ENCODE data around the gene PUS1.

The PUS1 gene

DNA sequence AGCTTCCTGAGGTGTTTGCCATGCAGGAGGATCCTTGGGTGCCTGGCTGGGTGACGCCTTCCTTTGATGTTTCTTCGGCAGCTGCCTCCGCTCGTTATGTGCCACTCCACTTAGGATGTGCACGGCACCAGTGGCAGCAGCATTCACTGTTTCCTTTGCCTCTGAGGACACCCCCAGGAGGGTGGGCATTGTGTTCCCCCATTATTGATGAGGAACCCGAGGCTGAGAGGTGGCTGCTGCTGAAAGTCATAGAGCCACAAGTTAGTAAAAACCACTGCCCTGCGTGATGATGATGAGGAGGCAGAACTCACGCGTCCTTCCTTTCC, 61.9 kb downstream of the PUS1 start (continued):
- TF ChIP-seq HIC1 (tag by site-specific recombination; IDR thresholded peaks at IDR 0.05) (no peak), SETDB1 (IDR thresholded peaks at IDR 0.05; ENCODE audit: insufficient read length, low read length) (no peak)
- TF ChIP-seq, protein P1, sequence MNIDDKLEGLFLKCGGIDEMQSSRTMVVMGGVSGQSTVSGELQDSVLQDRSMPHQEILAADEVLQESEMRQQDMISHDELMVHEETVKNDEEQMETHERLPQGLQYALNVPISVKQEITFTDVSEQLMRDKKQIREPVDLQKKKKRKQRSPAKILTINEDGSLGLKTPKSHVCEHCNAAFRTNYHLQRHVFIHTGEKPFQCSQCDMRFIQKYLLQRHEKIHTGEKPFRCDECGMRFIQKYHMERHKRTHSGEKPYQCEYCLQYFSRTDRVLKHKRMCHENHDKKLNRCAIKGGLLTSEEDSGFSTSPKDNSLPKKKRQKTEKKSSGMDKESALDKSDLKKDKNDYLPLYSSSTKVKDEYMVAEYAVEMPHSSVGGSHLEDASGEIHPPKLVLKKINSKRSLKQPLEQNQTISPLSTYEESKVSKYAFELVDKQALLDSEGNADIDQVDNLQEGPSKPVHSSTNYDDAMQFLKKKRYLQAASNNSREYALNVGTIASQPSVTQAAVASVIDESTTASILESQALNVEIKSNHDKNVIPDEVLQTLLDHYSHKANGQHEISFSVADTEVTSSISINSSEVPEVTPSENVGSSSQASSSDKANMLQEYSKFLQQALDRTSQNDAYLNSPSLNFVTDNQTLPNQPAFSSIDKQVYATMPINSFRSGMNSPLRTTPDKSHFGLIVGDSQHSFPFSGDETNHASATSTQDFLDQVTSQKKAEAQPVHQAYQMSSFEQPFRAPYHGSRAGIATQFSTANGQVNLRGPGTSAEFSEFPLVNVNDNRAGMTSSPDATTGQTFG (tag by site-specific recombination; IDR thresholded peaks at IDR 0.05; ENCODE audit: borderline replicate concordance): no peak

DNA sequence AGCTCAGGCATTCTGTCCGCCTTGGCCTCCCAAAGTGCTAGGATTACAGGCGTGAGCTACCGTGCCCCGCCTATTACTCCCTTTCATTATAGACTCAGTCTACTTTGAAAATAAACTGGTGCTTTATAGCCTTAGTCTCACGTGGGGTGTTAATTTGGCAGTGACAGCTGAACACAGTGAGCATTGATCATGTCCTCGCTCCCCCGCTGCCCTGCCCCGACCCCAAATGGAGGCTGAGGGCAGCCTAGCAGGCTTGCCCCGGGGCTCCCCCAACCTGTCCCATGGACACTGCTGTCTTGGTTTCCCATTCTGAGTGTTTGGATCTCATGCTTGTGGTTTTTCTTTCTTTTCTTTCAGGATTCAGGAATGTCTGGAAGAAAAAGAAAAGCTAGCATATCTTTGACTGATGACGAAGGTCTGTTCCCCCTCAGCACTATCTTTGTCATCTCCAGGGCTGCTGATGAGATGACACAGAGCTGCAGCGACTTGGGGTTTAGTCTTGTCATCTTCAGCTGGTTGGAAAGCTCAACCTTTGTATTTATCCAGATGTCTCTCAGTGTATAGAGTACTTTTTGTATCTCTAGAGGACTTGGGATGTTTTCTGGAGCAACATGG, 62.8 kb downstream of the PUS1 start:
- H3K9me3 ChIP-seq (ENCODE audit: control insufficient read depth, insufficient read depth, low read depth, low read length): no peaks in the 10 kb centered on the region
- H3K27ac ChIP-seq (ENCODE audit: extremely low read depth, low read depth, low read length): no peak overlapping the region
- POLR2A ChIA-PET: interaction anchor here (0.9 kb wide), 1 partner anchor 82 kb away, joined by 3 read pairs; no protein-coding TSS in a partner anchor
- no peak overlapping the region for H3K4me3 ChIP-seq (ENCODE audit: low read depth, low read length)
- TF ChIP-seq HOXA7 (CRISPR knock-in tag; IDR thresholded peaks at IDR 0.05; ENCODE audit: borderline replicate concordance): no peak
- no peak for TF ChIP-seq ZNF501 (tag by site-specific recombination; IDR thresholded peaks at IDR 0.05)
- no peak for TF ChIP-seq ZNF837 (tag by site-specific recombination; IDR thresholded peaks at IDR 0.05)
- TF ChIP-seq ZNF23 (tag by site-specific recombination; IDR thresholded peaks at IDR 0.05; ENCODE audit: borderline replicate concordance): no peak
- no peak for TF ChIP-seq ZNF549 (tag by site-specific recombination; IDR thresholded peaks at IDR 0.05)
- TF ChIP-seq SP7 (tag by site-specific recombination; IDR thresholded peaks at IDR 0.05): no peak
- no peak for TF ChIP-seq ZFHX2 (tag by site-specific recombination; conservative IDR thresholded peaks at IDR 0.05)
- no peak for TF ChIP-seq ZBTB6 (tag by site-specific recombination; IDR thresholded peaks at IDR 0.05)
- CTCF ChIA-PET: no interaction called here
- peaks cover 24 to 94% of the 10 kb centered on the region in 2 experiments for H3K36me3 ChIP-seq (ENCODE audit: control insufficient read depth in 2 of 2, insufficient read depth in 1 of 2, low read length in 2 of 2)
- no peaks in the 10 kb centered on the region for H3K4me1 ChIP-seq (ENCODE audit: control insufficient read depth, insufficient read depth, low read length)

DNA sequence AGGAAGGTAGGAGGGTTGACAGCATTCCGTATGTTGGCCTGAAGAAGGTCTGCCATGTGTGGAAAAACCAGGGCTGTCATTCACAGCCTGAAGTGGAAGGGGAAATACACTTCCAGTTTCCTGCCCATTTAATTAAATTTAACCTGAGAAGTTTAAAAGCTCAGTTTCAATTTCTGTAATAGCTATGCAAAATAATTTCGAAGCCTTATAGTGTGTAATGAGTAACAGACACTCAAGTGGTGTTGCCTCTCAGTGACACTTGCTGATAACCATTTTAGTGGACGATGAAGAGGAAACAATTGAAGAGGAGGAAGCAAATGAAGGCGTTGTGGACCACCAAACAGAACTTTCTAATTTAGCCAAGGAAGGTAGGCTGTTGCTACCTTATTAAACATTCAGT, 65.5 kb downstream of the PUS1 start:
- POLR2A ChIA-PET: no interaction called here
- Histone ChIP-seq H3K27ac (ENCODE audit: extremely low read depth, low read depth, low read length) (no peak overlapping the region), H3K36me3 (ENCODE audit: control insufficient read depth in 2 of 2, insufficient read depth in 1 of 2, low read length in 2 of 2) (peaks cover 15 to 67% of the 10 kb centered on the region in 2 experiments), H3K4me3 (ENCODE audit: low read depth, low read length) (no peak overlapping the region), H3K4me1 (ENCODE audit: control insufficient read depth, insufficient read depth, low read length) (no peaks in the 10 kb centered on the region), H3K9me3 (ENCODE audit: control insufficient read depth, insufficient read depth, low read depth, low read length) (no peaks in the 10 kb centered on the region)
- CTCF ChIA-PET: no interaction called here
- TF ChIP-seq ZNF510 (tag by site-specific recombination; IDR thresholded peaks at IDR 0.05; ENCODE audit: insufficient replicate concordance) (no peak), YY1 (tag by site-specific recombination; IDR thresholded peaks at IDR 0.05) (no peak), HOXC10 (CRISPR knock-in tag; IDR thresholded peaks at IDR 0.05) (no peak), ZNF394 (tag by site-specific recombination; IDR thresholded peaks at IDR 0.05; ENCODE audit: borderline replicate concordance) (no peak)
- TF ChIP-seq, protein P2, sequence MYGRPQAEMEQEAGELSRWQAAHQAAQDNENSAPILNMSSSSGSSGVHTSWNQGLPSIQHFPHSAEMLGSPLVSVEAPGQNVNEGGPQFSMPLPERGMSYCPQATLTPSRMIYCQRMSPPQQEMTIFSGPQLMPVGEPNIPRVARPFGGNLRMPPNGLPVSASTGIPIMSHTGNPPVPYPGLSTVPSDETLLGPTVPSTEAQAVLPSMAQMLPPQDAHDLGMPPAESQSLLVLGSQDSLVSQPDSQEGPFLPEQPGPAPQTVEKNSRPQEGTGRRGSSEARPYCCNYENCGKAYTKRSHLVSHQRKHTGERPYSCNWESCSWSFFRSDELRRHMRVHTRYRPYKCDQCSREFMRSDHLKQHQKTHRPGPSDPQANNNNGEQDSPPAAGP (tag by site-specific recombination; IDR thresholded peaks at IDR 0.05): no peak

All from HEK293 (cell line).